Natural killer cell (primary cell): Measurements from ENCODE around the gene CCSAP. TPM values are rescaled to one million over a fixed set of nuclear protein-coding genes. Genes with fewer than 3 reads are reported as not detected.

ENCODE experiments used
- ATAC-seq, 3 donors: fragments of 150-1000 bp in 2 of 3; fragments of 200-7000 bp in 1 of 3; cut with Tn5 transposase; 1 replicate in 1 of 3; 2 replicates in 2 of 3; pipeline ENCODE4 v1.10.0; 2021; ENCODE audit warnings: mild to moderate bottlenecking in 2 of 3, moderate library complexity in 2 of 3
- DNase-seq, 2 donors: peaks; one replicate each; pipeline versions ENCODE4 v3.0.0 to v3.0.0-alpha.2; 2013 to 2021; ENCODE audit warnings: mixed read lengths in 1 of 2
- H3K27ac ChIP-seq: one replicate; pipeline ENCODE4 v1.5.1; 2013; ENCODE audit warnings: mild to moderate bottlenecking, low read length
- H3K27me3 ChIP-seq: one replicate; pipeline ENCODE4 v1.6.1; 2013; ENCODE audit warnings: low read length; ENCODE audit not compliant: control insufficient read depth, insufficient read depth
- H3K36me3 ChIP-seq: one replicate; pipeline ENCODE4 v1.6.1; 2013; ENCODE audit warnings: low read length; ENCODE audit not compliant: control insufficient read depth, insufficient read depth
- H3K4me1 ChIP-seq: one replicate; pipeline ENCODE4 v1.6.1; 2013; ENCODE audit warnings: low read length; ENCODE audit not compliant: control insufficient read depth, insufficient read depth
- H3K4me3 ChIP-seq: one replicate; pipeline ENCODE4 v1.5.1; 2013; ENCODE audit warnings: low read length
- H3K9me3 ChIP-seq: one replicate; pipeline ENCODE4 v1.6.1; 2013; ENCODE audit warnings: low read length; ENCODE audit not compliant: control insufficient read depth, insufficient read depth
- H3K27ac Mint-ChIP-seq, 2 donors: one replicate each; pipeline ENCODE4 v1.8.0; 2022; ENCODE audit warnings: mild to moderate bottlenecking in 2 of 2, mixed read lengths in 2 of 2, moderate library complexity in 1 of 2
- H3K27me3 Mint-ChIP-seq, 2 donors: one replicate each; pipeline ENCODE4 v1.8.0; 2022; ENCODE audit warnings: low read depth in 2 of 2, mixed read lengths in 2 of 2
- H3K36me3 Mint-ChIP-seq: one replicate; pipeline ENCODE4 v1.8.0; 2022; ENCODE audit warnings: mixed read lengths
- H3K4me1 Mint-ChIP-seq, 2 donors: one replicate each; pipeline ENCODE4 v1.8.0; 2022; ENCODE audit warnings: mixed read lengths in 2 of 2
- H3K4me3 Mint-ChIP-seq: one replicate; pipeline ENCODE4 v1.8.0; 2022; ENCODE audit warnings: mild to moderate bottlenecking, moderate library complexity, mixed read lengths
- H3K9me3 Mint-ChIP-seq, 2 donors: one replicate each; pipeline ENCODE4 v1.8.0; 2022; ENCODE audit warnings: mixed read lengths in 2 of 2
- CTCF ChIP-seq: fragments of 200-600 bp; IDR thresholded peaks from one replicate; pipeline ENCODE4 v1.8.0; 2022; ENCODE audit warnings: antibody characterized with exemption
- WGBS: methylation state at CpG from one replicate; pipeline ENCODE4 v1.1.7; 2013; ENCODE audit warnings: missing lambda C conversion rate; ENCODE audit not compliant: insufficient coverage; 5-methylcytosine and 5-hydroxymethylcytosine counted together
- intact Hi-C: fragments of 100-400 bp; cut with micrococcal nuclease; formaldehyde crosslinking; loops from one replicate; pipeline ENCODE4 v1.14.2; 2022
- total RNA-seq, 4 donors: library from RNA; stranded (reverse); fragments of 120-200 nt in 1 of 4; gene quantifications; one replicate each; pipeline versions ENCODE4 v1.2.3 to v1.2.4, GENCODE V29; 2013 to 2022

CCSAP gene
- total RNA-seq, 3 donors from 2014 or later (not counting 1 experiment from before 2014, with no cell fraction given): 6.8 to 14.0 (median 10.2) TPM

DNA sequence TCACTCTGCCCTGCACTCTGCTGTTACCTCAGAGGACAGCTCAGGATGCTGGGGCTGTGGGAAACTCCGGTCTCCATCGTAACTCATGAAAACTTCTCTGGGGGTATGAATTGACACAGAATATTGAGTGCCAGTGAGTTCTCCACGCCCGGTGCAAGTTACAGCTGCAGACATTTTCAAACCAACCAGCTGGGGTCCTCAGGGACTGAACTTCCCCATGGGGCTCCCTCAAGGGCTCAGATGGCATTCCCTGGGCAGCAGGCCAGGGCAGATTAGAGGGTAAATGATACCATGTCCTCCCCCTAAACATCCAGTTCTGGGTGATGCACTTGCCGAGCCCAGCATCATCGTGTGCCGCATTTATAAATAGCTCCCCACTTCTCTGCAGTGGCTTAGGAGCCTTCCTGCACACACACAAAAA is 27.8 kb upstream of the CCSAP start:
- Histone ChIP-seq H3K27me3 (no peaks in the 10 kb centered on the region), H3K27ac (no peak overlapping the region), H3K36me3 (no peaks in the 10 kb centered on the region), H3K9me3 (no peaks in the 10 kb centered on the region), H3K4me3 (no peak overlapping the region), H3K4me1 (no peaks in the 10 kb centered on the region)
- no peaks in the 10 kb centered on the region for H3K9me3 Mint-ChIP-seq
- H3K36me3 Mint-ChIP-seq: no peaks in the 10 kb centered on the region
- TF ChIP-seq CTCF: no peak
- H3K27me3 Mint-ChIP-seq: peaks cover 15% of the 10 kb centered on the region in 2 donors
- 28% methylated on average over 7 of the region's 7 CpGs for WGBS
- H3K4me1 Mint-ChIP-seq: no peaks in the 10 kb centered on the region
- H3K27ac Mint-ChIP-seq: no peak overlapping the region
- intact Hi-C loops: no loop called here
- no peak overlapping the region for H3K4me3 Mint-ChIP-seq
- DNase-seq (no peak), ATAC-seq (peak in 1 of 3 donors; percentile 61)

GRCh38 chr1:229368347-229368746 is 25.5 kb upstream of the CCSAP start:
- no peaks in the 10 kb centered on the region for H3K27me3 ChIP-seq
- H3K4me1 ChIP-seq: no peaks in the 10 kb centered on the region
- 100% methylated on average over 1 of the region's 2 CpGs for WGBS
- H3K36me3 ChIP-seq: no peaks in the 10 kb centered on the region
- peaks cover 23 to 29% of the 10 kb centered on the region in 2 donors for H3K27me3 Mint-ChIP-seq
- ATAC-seq (peak in 1 of 3 donors; percentile 39), DNase-seq (no peak)
- H3K9me3 ChIP-seq: no peaks in the 10 kb centered on the region
- no peak overlapping the region for H3K27ac Mint-ChIP-seq
- no peak overlapping the region for H3K4me3 Mint-ChIP-seq
- no peak overlapping the region for H3K27ac ChIP-seq
- H3K36me3 Mint-ChIP-seq: no peaks in the 10 kb centered on the region
- no peaks in the 10 kb centered on the region for H3K9me3 Mint-ChIP-seq
- no peak overlapping the region for H3K4me3 ChIP-seq
- intact Hi-C loops: no loop called here
- no peaks in the 10 kb centered on the region for H3K4me1 Mint-ChIP-seq
- no peak for TF ChIP-seq CTCF

- Histone ChIP-seq H3K4me3 (no peak overlapping the region), H3K27ac (no peak overlapping the region), H3K36me3 (no peaks in the 10 kb centered on the region), H3K27me3 (no peaks in the 10 kb centered on the region), H3K4me1 (no peaks in the 10 kb centered on the region), H3K9me3 (no peaks in the 10 kb centered on the region)
- ATAC-seq: no peak
- Mint-ChIP-seq H3K4me1 (no peaks in the 10 kb centered on the region), H3K27ac (no peak overlapping the region), H3K36me3 (no peaks in the 10 kb centered on the region), H3K27me3 (peaks cover 19 to 27% of the 10 kb centered on the region in 2 donors), H3K4me3 (no peak overlapping the region), H3K9me3 (no peaks in the 10 kb centered on the region)
- no CpG with 5 or more reads among the region's 2 CpGs for WGBS
- intact Hi-C loops: no loop called here
- DNase-seq: no peak
- no peak for TF ChIP-seq CTCF
Observed at GRCh38 chr1:229365569-229365968, 22.7 kb upstream of the CCSAP start.
